HEK293 (cell line): ENCODE measurements around the gene DOK6.

Experiments
- CTCF ChIP-seq: fragments of 450-650 bp; formaldehyde crosslinking; IDR thresholded peaks from 2 replicates; pipeline ENCODE4 v1.5.1; 2016; ENCODE audit warnings: missing biosample characterization, missing genetic modification characterization
- HOXA7 ChIP-seq: sonication (generic); formaldehyde crosslinking; IDR thresholded peaks from 2 replicates; pipeline ENCODE4 v1.8.1; 2022; ENCODE audit warnings: missing genetic modification reagents, borderline replicate concordance
- MYNN ChIP-seq: fragments of 450-650 bp; formaldehyde crosslinking; IDR thresholded peaks from 2 replicates; pipeline ENCODE4 v1.5.1; 2016; ENCODE audit warnings: missing biosample characterization, missing genetic modification characterization, borderline replicate concordance
- SETDB1 ChIP-seq: IDR thresholded peaks from one replicate; pipeline ENCODE4 v1.6.1; 2017; ENCODE audit warnings: mild to moderate bottlenecking, low read length, moderate library complexity, mixed read lengths; ENCODE audit not compliant: insufficient read length
- ZNF175 ChIP-seq: fragments of 450-650 bp; formaldehyde crosslinking; IDR thresholded peaks from 2 replicates; pipeline ENCODE4 v1.5.1; 2016; ENCODE audit warnings: missing biosample characterization, missing genetic modification characterization
- ZNF274 ChIP-seq, 2 experiments: fragments of 200-500 bp in 1 of 2; fragments of 450-650 bp in 1 of 2; sonication (Bioruptor generic) in 1 of 2; formaldehyde crosslinking in 1 of 2; IDR thresholded peaks; 2 replicates each; pipeline versions ENCODE4 v1.5.1 to v1.6.1; 2014 to 2016; ENCODE audit warnings: borderline replicate concordance in 1 of 2, inconsistent platforms in 1 of 2, low read length in 1 of 2, missing biosample characterization in 1 of 2, missing genetic modification characterization in 1 of 2
- ZNF544 ChIP-seq: fragments of 450-650 bp; formaldehyde crosslinking; IDR thresholded peaks from 2 replicates; pipeline ENCODE4 v1.5.0; 2017; ENCODE audit warnings: missing biosample characterization, missing genetic modification characterization
- TF ChIP-seq, protein P1 (sequence below): fragments of 450-650 bp; formaldehyde crosslinking; IDR thresholded peaks from 2 replicates; pipeline ENCODE4 v1.5.1; 2016; ENCODE audit warnings: missing biosample characterization, missing genetic modification characterization

GRCh38 chr18:69491576-69491975, 90.9 kb downstream of the DOK6 start:
- TF ChIP-seq CTCF (tag by site-specific recombination) (no peak), ZNF544 (tag by site-specific recombination) (no peak), ZNF274 (IDR thresholded peaks at IDR 0.05; ENCODE audit: low read length) (no peak), ZNF274 (tag by site-specific recombination; IDR thresholded peaks at IDR 0.05; ENCODE audit: borderline replicate concordance) (no peak), HOXA7 (CRISPR knock-in tag) (no peak), MYNN (no peak), SETDB1 (no peak), ZNF175 (tag by site-specific recombination) (no peak)
- TF ChIP-seq, protein P1, sequence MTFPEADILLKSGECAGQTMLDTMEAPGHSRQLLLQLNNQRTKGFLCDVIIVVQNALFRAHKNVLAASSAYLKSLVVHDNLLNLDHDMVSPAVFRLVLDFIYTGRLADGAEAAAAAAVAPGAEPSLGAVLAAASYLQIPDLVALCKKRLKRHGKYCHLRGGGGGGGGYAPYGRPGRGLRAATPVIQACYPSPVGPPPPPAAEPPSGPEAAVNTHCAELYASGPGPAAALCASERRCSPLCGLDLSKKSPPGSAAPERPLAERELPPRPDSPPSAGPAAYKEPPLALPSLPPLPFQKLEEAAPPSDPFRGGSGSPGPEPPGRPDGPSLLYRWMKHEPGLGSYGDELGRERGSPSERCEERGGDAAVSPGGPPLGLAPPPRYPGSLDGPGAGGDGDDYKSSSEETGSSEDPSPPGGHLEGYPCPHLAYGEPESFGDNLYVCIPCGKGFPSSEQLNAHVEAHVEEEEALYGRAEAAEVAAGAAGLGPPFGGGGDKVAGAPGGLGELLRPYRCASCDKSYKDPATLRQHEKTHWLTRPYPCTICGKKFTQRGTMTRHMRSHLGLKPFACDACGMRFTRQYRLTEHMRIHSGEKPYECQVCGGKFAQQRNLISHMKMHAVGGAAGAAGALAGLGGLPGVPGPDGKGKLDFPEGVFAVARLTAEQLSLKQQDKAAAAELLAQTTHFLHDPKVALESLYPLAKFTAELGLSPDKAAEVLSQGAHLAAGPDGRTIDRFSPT, result no peak
